Superior temporal gyrus (tissue), 1 donor: ENCODE measurements around the gene GNAZ.

ENCODE experiments used
- DNase-seq: peaks from one replicate; pipeline ENCODE4 v3.0.0-alpha.2; 2016; ENCODE audit errors: extremely low spot score

GNAZ gene

GRCh38 chr22:23064381-23065068, 5.8 kb upstream of the GNAZ start:
- no peak for DNase-seq

- DNase-seq: no peak
These were observed 5.3 kb upstream of the GNAZ start for GRCh38 chr22:23065069-23065451.

- no peak for DNase-seq
These were observed 4.7 kb upstream of the GNAZ start for GRCh38 chr22:23065495-23066122.

GRCh38 chr22:23066200-23067022, 3.9 kb upstream of the GNAZ start:
- DNase-seq: no peak

- DNase-seq: no peak
These were observed 3.2 kb upstream of the GNAZ start for GRCh38 chr22:23067023-23067650.

- no peak for DNase-seq
These were observed 2.6 kb upstream of the GNAZ start for GRCh38 chr22:23067691-23068090.

GRCh38 chr22:23068096-23068831, 2.1 kb upstream of the GNAZ start:
- no peak for DNase-seq

GRCh38 chr22:23068832-23069385, 1.4 kb upstream of the GNAZ start:
- no peak for DNase-seq

GRCh38 chr22:23069502-23070357, 589 bp upstream of the GNAZ start:
- peak; percentile 92 for DNase-seq

GRCh38 chr22:23071230-23072076, 1.1 kb downstream of the GNAZ start:
- peak; percentile 20 for DNase-seq

- peak; percentile 29 for DNase-seq
These were observed 2.0 kb downstream of the GNAZ start for GRCh38 chr22:23072077-23072910.

GRCh38 chr22:23072911-23073491, 2.7 kb downstream of the GNAZ start:
- DNase-seq: no peak

GRCh38 chr22:23073526-23074229, 3.4 kb downstream of the GNAZ start:
- DNase-seq: no peak

GRCh38 chr22:23074451-23074850, 4.1 kb downstream of the GNAZ start:
- no peak for DNase-seq

GRCh38 chr22:23075050-23075449, 4.7 kb downstream of the GNAZ start:
- DNase-seq: no peak

- DNase-seq: no peak
These were observed 5.4 kb downstream of the GNAZ start for GRCh38 chr22:23075525-23076216.
